HepG2 (cell line): ENCODE data around the gene ACD.

Source experiments
- ELF4 ChIP-seq: sonication (generic); formaldehyde crosslinking; IDR thresholded peaks from 2 replicates; pipeline ENCODE4 v1.5.0; 2020; ENCODE audit warnings: missing genetic modification reagents, mild to moderate bottlenecking, moderate library complexity, borderline replicate concordance
- NFE2 ChIP-seq: sonication (generic); formaldehyde crosslinking; IDR thresholded peaks from 2 replicates; pipeline ENCODE4 v1.4.0; 2020; ENCODE audit warnings: missing genetic modification reagents
- PHF8 ChIP-seq: sonication (generic); formaldehyde crosslinking; IDR thresholded peaks from 2 replicates; pipeline ENCODE4 v1.5.0; 2020; ENCODE audit warnings: missing genetic modification reagents
- POLR2A ChIP-seq, 2 experiments: IDR thresholded peaks; 2 replicates each; pipeline ENCODE4 v1.6.1; 2011; ENCODE audit warnings: low read depth in 2 of 2, low read length in 2 of 2, mild to moderate bottlenecking in 1 of 2, moderate library complexity in 1 of 2; ENCODE audit not compliant: insufficient read depth in 1 of 2
- POLR2AphosphoS5 ChIP-seq: IDR thresholded peaks from 2 replicates; pipeline ENCODE4 v1.6.1; 2012; ENCODE audit warnings: low read depth, low read length
- ZFX ChIP-seq: sonication (generic); formaldehyde crosslinking; IDR thresholded peaks from 2 replicates; pipeline ENCODE4 v1.4.0; 2020; ENCODE audit warnings: mild to moderate bottlenecking, low read depth, missing genetic modification reagents, moderate library complexity
- ZNF33A ChIP-seq: sonication (generic); formaldehyde crosslinking; IDR thresholded peaks from 2 replicates; pipeline ENCODE4 v1.5.1; 2020; ENCODE audit warnings: missing genetic modification reagents, mild to moderate bottlenecking, moderate library complexity, borderline replicate concordance
- ZNF746 ChIP-seq: sonication (generic); formaldehyde crosslinking; IDR thresholded peaks from 2 replicates; pipeline ENCODE4 v1.8.0; 2022; ENCODE audit warnings: mild to moderate bottlenecking, missing genetic modification reagents
- TF ChIP-seq, protein P1 (sequence below), 2 experiments: IDR thresholded peaks; 2 replicates each; pipeline ENCODE4 v1.6.1; 2011 to 2012; ENCODE audit warnings: low read length in 2 of 2, borderline replicate concordance in 1 of 2, low read depth in 1 of 2, mild to moderate bottlenecking in 1 of 2, moderate library complexity in 1 of 2
- TF ChIP-seq, protein P2 (sequence below): sonication (generic); formaldehyde crosslinking; IDR thresholded peaks from 2 replicates; pipeline ENCODE4 v1.4.0; 2020; ENCODE audit warnings: missing genetic modification reagents, borderline replicate concordance

DNA sequence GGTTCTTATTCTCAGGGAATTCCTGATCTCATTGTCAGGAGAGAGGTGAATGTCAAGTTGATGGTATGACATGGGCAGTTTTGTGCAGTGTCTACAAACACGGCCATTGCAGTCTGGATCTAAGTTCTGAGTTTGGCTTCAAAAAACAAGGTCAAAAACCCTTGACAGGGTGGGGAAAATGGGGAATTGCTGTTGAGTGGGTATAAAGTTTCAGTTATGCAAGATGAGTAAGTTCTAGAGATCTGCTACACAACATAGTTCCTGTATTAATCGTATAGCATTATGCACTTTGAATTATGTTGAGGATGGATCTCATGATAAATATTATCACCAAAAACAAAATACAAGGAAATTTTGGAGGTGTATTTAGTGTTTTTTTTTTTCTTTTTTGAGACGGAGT, 51.7 kb downstream of the ACD start:
- TF ChIP-seq ZNF746 (CRISPR knock-in tag) (no peak), PHF8 (CRISPR knock-in tag) (no peak), ZNF33A (CRISPR knock-in tag) (no peak), ZFX (no peak), ELF4 (CRISPR knock-in tag) (no peak), POLR2A (IDR thresholded peaks at IDR 0.05; ENCODE audit: insufficient read depth in 1 of 2, low read depth in 2 of 2, low read length in 2 of 2) (no peak), NFE2 (no peak), POLR2AphosphoS5 (no peak)
- TF ChIP-seq, protein P1, sequence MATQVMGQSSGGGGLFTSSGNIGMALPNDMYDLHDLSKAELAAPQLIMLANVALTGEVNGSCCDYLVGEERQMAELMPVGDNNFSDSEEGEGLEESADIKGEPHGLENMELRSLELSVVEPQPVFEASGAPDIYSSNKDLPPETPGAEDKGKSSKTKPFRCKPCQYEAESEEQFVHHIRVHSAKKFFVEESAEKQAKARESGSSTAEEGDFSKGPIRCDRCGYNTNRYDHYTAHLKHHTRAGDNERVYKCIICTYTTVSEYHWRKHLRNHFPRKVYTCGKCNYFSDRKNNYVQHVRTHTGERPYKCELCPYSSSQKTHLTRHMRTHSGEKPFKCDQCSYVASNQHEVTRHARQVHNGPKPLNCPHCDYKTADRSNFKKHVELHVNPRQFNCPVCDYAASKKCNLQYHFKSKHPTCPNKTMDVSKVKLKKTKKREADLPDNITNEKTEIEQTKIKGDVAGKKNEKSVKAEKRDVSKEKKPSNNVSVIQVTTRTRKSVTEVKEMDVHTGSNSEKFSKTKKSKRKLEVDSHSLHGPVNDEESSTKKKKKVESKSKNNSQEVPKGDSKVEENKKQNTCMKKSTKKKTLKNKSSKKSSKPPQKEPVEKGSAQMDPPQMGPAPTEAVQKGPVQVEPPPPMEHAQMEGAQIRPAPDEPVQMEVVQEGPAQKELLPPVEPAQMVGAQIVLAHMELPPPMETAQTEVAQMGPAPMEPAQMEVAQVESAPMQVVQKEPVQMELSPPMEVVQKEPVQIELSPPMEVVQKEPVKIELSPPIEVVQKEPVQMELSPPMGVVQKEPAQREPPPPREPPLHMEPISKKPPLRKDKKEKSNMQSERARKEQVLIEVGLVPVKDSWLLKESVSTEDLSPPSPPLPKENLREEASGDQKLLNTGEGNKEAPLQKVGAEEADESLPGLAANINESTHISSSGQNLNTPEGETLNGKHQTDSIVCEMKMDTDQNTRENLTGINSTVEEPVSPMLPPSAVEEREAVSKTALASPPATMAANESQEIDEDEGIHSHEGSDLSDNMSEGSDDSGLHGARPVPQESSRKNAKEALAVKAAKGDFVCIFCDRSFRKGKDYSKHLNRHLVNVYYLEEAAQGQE (IDR thresholded peaks at IDR 0.05; ENCODE audit: borderline replicate concordance in 1 of 2, low read depth in 1 of 2, low read length in 2 of 2): no peak
- TF ChIP-seq, protein P2, sequence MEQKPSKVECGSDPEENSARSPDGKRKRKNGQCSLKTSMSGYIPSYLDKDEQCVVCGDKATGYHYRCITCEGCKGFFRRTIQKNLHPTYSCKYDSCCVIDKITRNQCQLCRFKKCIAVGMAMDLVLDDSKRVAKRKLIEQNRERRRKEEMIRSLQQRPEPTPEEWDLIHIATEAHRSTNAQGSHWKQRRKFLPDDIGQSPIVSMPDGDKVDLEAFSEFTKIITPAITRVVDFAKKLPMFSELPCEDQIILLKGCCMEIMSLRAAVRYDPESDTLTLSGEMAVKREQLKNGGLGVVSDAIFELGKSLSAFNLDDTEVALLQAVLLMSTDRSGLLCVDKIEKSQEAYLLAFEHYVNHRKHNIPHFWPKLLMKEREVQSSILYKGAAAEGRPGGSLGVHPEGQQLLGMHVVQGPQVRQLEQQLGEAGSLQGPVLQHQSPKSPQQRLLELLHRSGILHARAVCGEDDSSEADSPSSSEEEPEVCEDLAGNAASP (CRISPR knock-in tag): no peak
